GM21390 (cell line): Measurements from ENCODE around the gene MTMR10.

Experiments used
- ATAC-seq: cut with Tn5 transposase; IDR thresholded peaks from one replicate; pipeline ENCODE4 v1.9.1; 2021; ENCODE audit not compliant: unreplicated experiment

MTMR10 gene

GRCh38 chr15:30962079-30962478, 29.3 kb downstream of the MTMR10 start:
- ATAC-seq: no peak

- ATAC-seq: no peak
These were observed 33.2 kb downstream of the MTMR10 start for GRCh38 chr15:30958219-30958618.

- ATAC-seq: no peak
These were observed 35.0 kb downstream of the MTMR10 start for GRCh38 chr15:30956216-30957124.

- no peak for ATAC-seq
These were observed 36.8 kb downstream of the MTMR10 start for GRCh38 chr15:30954674-30955073.

GRCh38 chr15:30953731-30954378, 37.6 kb downstream of the MTMR10 start:
- no peak for ATAC-seq

- no peak for ATAC-seq
These were observed 38.2 kb downstream of the MTMR10 start for GRCh38 chr15:30953183-30953582.

GRCh38 chr15:30943654-30944335, 47.6 kb downstream of the MTMR10 start:
- ATAC-seq: no peak

GRCh38 chr15:30941520-30941919, 49.9 kb downstream of the MTMR10 start:
- ATAC-seq: no peak

- ATAC-seq: no peak
These were observed 51.1 kb downstream of the MTMR10 start for GRCh38 chr15:30940359-30940758.

GRCh38 chr15:30939161-30939560, 52.3 kb downstream of the MTMR10 start:
- ATAC-seq: no peak

GRCh38 chr15:30933293-30933692, 58.1 kb downstream of the MTMR10 start:
- ATAC-seq: no peak

- no peak for ATAC-seq
These were observed 61.0 kb downstream of the MTMR10 start for GRCh38 chr15:30930422-30930821.

- no peak for ATAC-seq
These were observed 61.4 kb downstream of the MTMR10 start for GRCh38 chr15:30929982-30930381.

- no peak for ATAC-seq
These were observed 62.3 kb downstream of the MTMR10 start for GRCh38 chr15:30929064-30929669.

GRCh38 chr15:30928076-30928475, 63.4 kb downstream of the MTMR10 start:
- no peak for ATAC-seq

GRCh38 chr15:30927148-30927761, 64.2 kb downstream of the MTMR10 start:
- ATAC-seq: no peak

GRCh38 chr15:30926161-30926560, 65.3 kb downstream of the MTMR10 start:
- ATAC-seq: no peak

GRCh38 chr15:30925686-30926085, 65.7 kb downstream of the MTMR10 start:
- ATAC-seq: no peak

GRCh38 chr15:30924353-30924752, 67.1 kb downstream of the MTMR10 start:
- ATAC-seq: no peak

GRCh38 chr15:30923429-30923828, 68.0 kb downstream of the MTMR10 start:
- ATAC-seq: no peak
